Measurements from ENCODE around the gene SLC35B3. TPM values are rescaled to one million over a fixed set of nuclear protein-coding genes. Genes with fewer than 3 reads are reported as not detected.
A peak's percentile ranks its signal among the peaks of the same experiment; 100 is the strongest.

Gene SLC35B3
- total RNA-seq (23.0 TPM), polyA plus RNA-seq (ENCODE audit: insufficient read depth, low read depth, low replicate concordance) (18.4 TPM)
- long read RNA-seq, donor 1, partial matches to known transcripts, result 0 of 1 reads
- long read RNA-seq, donor 1, other reads (novel, unspliced or antisense), result 0 of 1 reads
- long read RNA-seq, donor 2, result 0 reads
- long read RNA-seq, donor 3, partial matches to known transcripts, result 8 of 8 reads
- long read RNA-seq, donor 3, other reads (novel, unspliced or antisense), result 0 of 8 reads
- long read RNA-seq, donor 4, partial matches to known transcripts, result 0 of 3 reads
- long read RNA-seq, donor 4, other reads (novel, unspliced or antisense), result 0 of 3 reads
- long read RNA-seq, donor 5, result 0 reads
- long read RNA-seq, donor 6, partial matches to known transcripts, result 12 of 19 reads
- long read RNA-seq, donor 6, other reads (novel, unspliced or antisense), result 7 of 19 reads
- long read RNA-seq, donor 7, transcript SLC35B3-202 (11 exons, 1,973 nt), result major isoform, 7 of 26 reads
- long read RNA-seq, donor 7, partial matches to known transcripts, result 3 of 26 reads
- long read RNA-seq, donor 7, other reads (novel, unspliced or antisense), result 16 of 26 reads
- long read RNA-seq, donor 8, partial matches to known transcripts, result 0 of 2 reads
- long read RNA-seq, donor 8, other reads (novel, unspliced or antisense), result 0 of 2 reads
- long read RNA-seq, donor 9, result 0 reads
- long read RNA-seq, donor 10, result 0 reads

DNA sequence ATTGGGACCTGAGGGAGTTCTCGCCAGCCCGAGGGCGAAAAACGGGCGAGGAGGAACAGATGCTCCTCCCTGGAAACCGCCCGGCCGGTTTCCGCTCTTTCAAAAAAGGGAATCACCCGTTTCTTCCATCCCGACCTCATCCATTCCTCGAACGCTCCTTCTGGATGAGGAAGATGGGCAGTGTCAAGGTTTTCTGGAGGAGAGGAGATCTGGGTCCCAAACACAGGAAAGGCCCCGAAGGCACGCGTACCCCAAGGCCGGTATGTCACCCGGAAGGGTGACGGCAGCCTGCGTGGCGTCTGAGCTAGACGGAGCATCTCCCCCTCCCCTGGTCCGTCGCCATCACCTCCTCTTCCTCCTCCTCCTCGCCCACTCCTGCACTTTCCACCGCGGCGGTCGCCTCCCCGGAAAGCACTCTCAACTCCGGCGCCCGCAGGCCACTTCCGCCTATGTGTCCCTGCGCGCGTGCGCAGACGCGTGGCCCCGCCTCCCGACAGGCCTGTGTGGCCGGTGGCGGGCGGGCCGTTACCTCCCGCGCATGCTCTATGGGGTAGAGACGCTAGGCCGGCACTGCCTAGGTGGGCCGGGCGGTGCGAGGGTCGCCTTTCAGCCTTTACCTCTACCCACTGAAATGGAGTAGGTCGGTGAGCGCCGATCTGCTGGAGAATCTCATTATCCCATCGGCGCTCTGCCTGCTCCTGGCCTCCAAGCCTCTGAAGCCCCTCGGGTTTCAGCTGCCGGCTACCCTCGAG, at the start of gene SLC35B3:
TSS of gene SLC35B3 (minus strand) at position 453 of the 752 bp plus-strand sequence.
- intact Hi-C loops (cut with DNase I), result no loop called here
- peak; percentile 96 to 98 (median 98) for DNase-seq
- Histone ChIP-seq H3K4me1 (ENCODE audit: control insufficient read depth in 2 of 3, insufficient read depth in 2 of 3, low read depth in 1 of 3, low read length in 3 of 3) (peaks cover 0 to 2% (median 0%) of the 10 kb centered on the region in 3 donors), H3K27me3 (ENCODE audit: control insufficient read depth, insufficient read depth, low read length) (no peaks in the 10 kb centered on the region), H3K9ac (ENCODE audit: low read length in 3 of 3) (peak within 1 kb of the TSS; percentile 85 to 98 (median 95)), H3K9me3 (ENCODE audit: control insufficient read depth in 2 of 3, insufficient read depth in 1 of 3, low read length in 3 of 3) (no peaks in the 10 kb centered on the region), H3K4me3 (ENCODE audit: low read length in 3 of 3) (peak within 1 kb of the TSS; percentile 86 to 99 (median 97)), H3K27ac (ENCODE audit: low read depth in 2 of 2, low read length in 2 of 2) (peak within 1 kb of the TSS; percentile 85 to 91), H3K36me3 (ENCODE audit: control insufficient read depth in 2 of 3, insufficient read depth in 3 of 3, low read length in 3 of 3) (no peaks in the 10 kb centered on the region)
- no peak for FAIRE-seq
- TF ChIP-seq, protein P1, sequence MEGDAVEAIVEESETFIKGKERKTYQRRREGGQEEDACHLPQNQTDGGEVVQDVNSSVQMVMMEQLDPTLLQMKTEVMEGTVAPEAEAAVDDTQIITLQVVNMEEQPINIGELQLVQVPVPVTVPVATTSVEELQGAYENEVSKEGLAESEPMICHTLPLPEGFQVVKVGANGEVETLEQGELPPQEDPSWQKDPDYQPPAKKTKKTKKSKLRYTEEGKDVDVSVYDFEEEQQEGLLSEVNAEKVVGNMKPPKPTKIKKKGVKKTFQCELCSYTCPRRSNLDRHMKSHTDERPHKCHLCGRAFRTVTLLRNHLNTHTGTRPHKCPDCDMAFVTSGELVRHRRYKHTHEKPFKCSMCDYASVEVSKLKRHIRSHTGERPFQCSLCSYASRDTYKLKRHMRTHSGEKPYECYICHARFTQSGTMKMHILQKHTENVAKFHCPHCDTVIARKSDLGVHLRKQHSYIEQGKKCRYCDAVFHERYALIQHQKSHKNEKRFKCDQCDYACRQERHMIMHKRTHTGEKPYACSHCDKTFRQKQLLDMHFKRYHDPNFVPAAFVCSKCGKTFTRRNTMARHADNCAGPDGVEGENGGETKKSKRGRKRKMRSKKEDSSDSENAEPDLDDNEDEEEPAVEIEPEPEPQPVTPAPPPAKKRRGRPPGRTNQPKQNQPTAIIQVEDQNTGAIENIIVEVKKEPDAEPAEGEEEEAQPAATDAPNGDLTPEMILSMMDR (IDR thresholded peaks at IDR 0.05; ENCODE audit: borderline replicate concordance, extremely low read depth, insufficient read depth), result no peak

DNA sequence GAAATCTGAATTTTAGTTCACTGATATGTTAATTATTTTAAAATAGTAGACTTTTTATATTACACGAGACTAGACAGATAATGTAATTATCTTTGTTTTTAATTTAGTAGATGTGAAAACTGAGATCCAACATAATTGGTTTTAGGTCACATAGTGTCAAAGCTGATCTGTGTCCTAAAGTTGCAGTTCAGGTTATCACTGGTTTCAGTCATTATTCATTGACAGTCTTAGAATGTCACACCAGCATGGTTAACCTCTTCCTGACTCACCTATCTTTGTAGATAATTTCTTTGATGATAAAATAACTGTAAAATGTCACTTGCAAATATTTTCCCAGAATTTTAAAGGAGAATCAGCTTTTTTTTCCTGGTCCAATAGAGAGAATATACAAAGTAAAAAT, 48.3 kb upstream of the SLC35B3 start:
- TF ChIP-seq, protein P1 (IDR thresholded peaks at IDR 0.05; ENCODE audit: borderline replicate concordance, extremely low read depth, insufficient read depth), result no peak
- Histone ChIP-seq H3K9me3 (ENCODE audit: control insufficient read depth in 2 of 3, insufficient read depth in 1 of 3, low read length in 3 of 3) (no peaks in the 10 kb centered on the region), H3K27ac (ENCODE audit: low read depth in 2 of 2, low read length in 2 of 2) (no peak overlapping the region), H3K9ac (ENCODE audit: low read length in 3 of 3) (no peak overlapping the region), H3K27me3 (ENCODE audit: control insufficient read depth, insufficient read depth, low read length) (no peaks in the 10 kb centered on the region), H3K4me1 (ENCODE audit: control insufficient read depth in 2 of 3, insufficient read depth in 2 of 3, low read depth in 1 of 3, low read length in 3 of 3) (no peaks in the 10 kb centered on the region), H3K36me3 (ENCODE audit: control insufficient read depth in 2 of 3, insufficient read depth in 3 of 3, low read length in 3 of 3) (no peaks in the 10 kb centered on the region), H3K4me3 (ENCODE audit: low read length in 3 of 3) (no peak overlapping the region)
- DNase-seq, result no peak
- intact Hi-C loops (cut with DNase I), result no loop called here
- no peak for FAIRE-seq

DNA sequence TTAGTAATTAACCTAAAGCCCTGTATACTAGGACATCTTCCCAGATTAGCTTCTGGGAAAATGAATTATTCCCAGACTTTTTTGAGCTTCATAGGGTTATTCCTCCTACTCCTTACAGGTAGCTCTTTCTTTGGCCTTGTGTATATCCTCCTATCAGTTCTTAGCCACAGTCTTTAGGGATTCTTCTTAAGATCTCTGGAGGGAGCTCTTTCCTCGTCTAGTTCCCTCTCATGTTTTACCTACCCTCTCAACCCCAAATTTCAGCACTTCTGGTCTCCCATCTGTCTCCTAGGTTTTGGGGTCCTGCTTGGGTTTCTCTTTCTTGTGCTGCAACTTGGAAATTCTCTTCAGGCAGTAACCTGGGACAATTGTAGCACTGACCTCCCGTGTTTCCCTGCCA, 46.4 kb upstream of the SLC35B3 start:
- Histone ChIP-seq H3K27ac (ENCODE audit: low read depth in 2 of 2, low read length in 2 of 2) (no peak overlapping the region), H3K27me3 (ENCODE audit: control insufficient read depth, insufficient read depth, low read length) (no peaks in the 10 kb centered on the region), H3K9me3 (ENCODE audit: control insufficient read depth in 2 of 3, insufficient read depth in 1 of 3, low read length in 3 of 3) (peaks cover 0 to 2% (median 0%) of the 10 kb centered on the region in 3 donors), H3K4me3 (ENCODE audit: low read length in 3 of 3) (no peak overlapping the region), H3K9ac (ENCODE audit: low read length in 3 of 3) (no peak overlapping the region), H3K36me3 (ENCODE audit: control insufficient read depth in 2 of 3, insufficient read depth in 3 of 3, low read length in 3 of 3) (no peaks in the 10 kb centered on the region), H3K4me1 (ENCODE audit: control insufficient read depth in 2 of 3, insufficient read depth in 2 of 3, low read depth in 1 of 3, low read length in 3 of 3) (no peaks in the 10 kb centered on the region)
- no peak for DNase-seq
- intact Hi-C loops (cut with DNase I), result no loop called here
- TF ChIP-seq, protein P1 (IDR thresholded peaks at IDR 0.05; ENCODE audit: borderline replicate concordance, extremely low read depth, insufficient read depth), result no peak
- no peak for FAIRE-seq
